ENCODE measurements around the gene KIF6.

KIF6 gene

GRCh38 chr6:39441986-39442385 is 283.2 kb downstream of the KIF6 start:
- no peak for DNase-seq

- DNase-seq = no peak
Observed at GRCh38 chr6:39441301-39441700, 283.9 kb downstream of the KIF6 start.

GRCh38 chr6:39440039-39440426 is 285.2 kb downstream of the KIF6 start:
- peak; percentile 55 for DNase-seq

GRCh38 chr6:39439342-39440038 is 285.7 kb downstream of the KIF6 start:
- DNase-seq = no peak

GRCh38 chr6:39433630-39434029 is 291.6 kb downstream of the KIF6 start:
- DNase-seq = no peak

GRCh38 chr6:39432330-39433025 is 292.7 kb downstream of the KIF6 start:
- DNase-seq = peak; percentile 92

- DNase-seq = peak; percentile 84
Observed at GRCh38 chr6:39430871-39431523, 294.2 kb downstream of the KIF6 start.

GRCh38 chr6:39430446-39430845 is 294.8 kb downstream of the KIF6 start:
- DNase-seq = no peak

- no peak for DNase-seq
Observed at GRCh38 chr6:39428816-39429215, 296.4 kb downstream of the KIF6 start.

GRCh38 chr6:39428152-39428551 is 297.1 kb downstream of the KIF6 start:
- DNase-seq = no peak

GRCh38 chr6:39426073-39426456 is 299.1 kb downstream of the KIF6 start:
- peak; percentile 90 for DNase-seq

GRCh38 chr6:39425346-39426072 is 299.7 kb downstream of the KIF6 start:
- no peak for DNase-seq

- no peak for DNase-seq
Observed at GRCh38 chr6:39424831-39425230, 300.4 kb downstream of the KIF6 start.

GRCh38 chr6:39422238-39422637 is 303.0 kb downstream of the KIF6 start:
- peak; percentile 29 for DNase-seq

GRCh38 chr6:39421383-39422225 is 303.6 kb downstream of the KIF6 start:
- DNase-seq = peak; percentile 29

GRCh38 chr6:39420300-39421265 is 304.6 kb downstream of the KIF6 start:
- peak; percentile 72 for DNase-seq

GRCh38 chr6:39419607-39420006 is 305.6 kb downstream of the KIF6 start:
- no peak for DNase-seq

GRCh38 chr6:39417440-39417839 is 307.8 kb downstream of the KIF6 start:
- DNase-seq = no peak

- peak; percentile 99 for DNase-seq
Observed at GRCh38 chr6:39416728-39417127, 308.5 kb downstream of the KIF6 start.

GRCh38 chr6:39416026-39416425 is 309.2 kb downstream of the KIF6 start:
- DNase-seq = no peak

GRCh38 chr6:39415482-39415881 is 309.7 kb downstream of the KIF6 start:
- no peak for DNase-seq
